C4-2B (cell line): ENCODE results near the gene SH3RF3.
A peak's percentile ranks its signal among the peaks of the same experiment; 100 is the strongest.

Experiments
- ZFX ChIP-seq: fragments of 450-650 bp; IDR thresholded peaks from 2 replicates; pipeline ENCODE4 v1.6.1; 2017
- TF ChIP-seq, protein P1 (sequence below): fragments of 450-650 bp; conservative IDR thresholded peaks from 2 replicates; pipeline ENCODE4 v1.5.1; 2017; ENCODE audit warnings: mild to moderate bottlenecking

GRCh38 chr2:109128616-109129355, at the start of gene SH3RF3:
- TF ChIP-seq, protein P1, sequence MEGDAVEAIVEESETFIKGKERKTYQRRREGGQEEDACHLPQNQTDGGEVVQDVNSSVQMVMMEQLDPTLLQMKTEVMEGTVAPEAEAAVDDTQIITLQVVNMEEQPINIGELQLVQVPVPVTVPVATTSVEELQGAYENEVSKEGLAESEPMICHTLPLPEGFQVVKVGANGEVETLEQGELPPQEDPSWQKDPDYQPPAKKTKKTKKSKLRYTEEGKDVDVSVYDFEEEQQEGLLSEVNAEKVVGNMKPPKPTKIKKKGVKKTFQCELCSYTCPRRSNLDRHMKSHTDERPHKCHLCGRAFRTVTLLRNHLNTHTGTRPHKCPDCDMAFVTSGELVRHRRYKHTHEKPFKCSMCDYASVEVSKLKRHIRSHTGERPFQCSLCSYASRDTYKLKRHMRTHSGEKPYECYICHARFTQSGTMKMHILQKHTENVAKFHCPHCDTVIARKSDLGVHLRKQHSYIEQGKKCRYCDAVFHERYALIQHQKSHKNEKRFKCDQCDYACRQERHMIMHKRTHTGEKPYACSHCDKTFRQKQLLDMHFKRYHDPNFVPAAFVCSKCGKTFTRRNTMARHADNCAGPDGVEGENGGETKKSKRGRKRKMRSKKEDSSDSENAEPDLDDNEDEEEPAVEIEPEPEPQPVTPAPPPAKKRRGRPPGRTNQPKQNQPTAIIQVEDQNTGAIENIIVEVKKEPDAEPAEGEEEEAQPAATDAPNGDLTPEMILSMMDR = no peak
- TF ChIP-seq ZFX = 0 out of 2 replicates have a peak, but pooled peaks have one; percentile 11
